HG02884 (cell line): ENCODE results near the gene IPMK.
"Not testable (repeated sequence)": the region's sequence is repeated elsewhere in the genome, so short reads cannot be mapped to it uniquely, and the experiment has no call there.

Source experiments
- ATAC-seq: cut with Tn5 transposase; IDR thresholded peaks from one replicate; pipeline ENCODE4 v1.9.1; 2021; ENCODE audit warnings: mild to moderate bottlenecking, moderate library complexity; ENCODE audit not compliant: unreplicated experiment

The IPMK gene

DNA sequence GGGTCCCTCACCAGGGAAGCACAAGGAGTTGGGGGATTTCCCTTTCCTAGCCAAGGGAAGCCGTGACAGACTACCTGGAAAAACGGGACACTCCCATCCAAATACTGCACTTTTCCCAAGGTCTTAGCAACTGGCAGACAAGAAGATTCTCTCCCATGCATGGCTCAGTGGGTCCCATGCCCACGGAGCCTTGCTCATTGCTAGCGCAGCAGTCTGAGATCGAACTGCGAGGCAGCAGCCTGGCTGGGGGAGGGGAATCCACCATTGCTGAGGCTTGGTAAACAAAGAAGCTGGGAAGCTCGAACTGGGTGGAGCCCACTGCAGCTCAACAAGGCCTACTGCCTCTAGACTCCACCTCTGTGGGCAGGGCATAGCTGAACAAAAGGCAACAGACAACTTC lies 37.8 kb downstream of the IPMK start:
- not testable (repeated sequence) for ATAC-seq

DNA sequence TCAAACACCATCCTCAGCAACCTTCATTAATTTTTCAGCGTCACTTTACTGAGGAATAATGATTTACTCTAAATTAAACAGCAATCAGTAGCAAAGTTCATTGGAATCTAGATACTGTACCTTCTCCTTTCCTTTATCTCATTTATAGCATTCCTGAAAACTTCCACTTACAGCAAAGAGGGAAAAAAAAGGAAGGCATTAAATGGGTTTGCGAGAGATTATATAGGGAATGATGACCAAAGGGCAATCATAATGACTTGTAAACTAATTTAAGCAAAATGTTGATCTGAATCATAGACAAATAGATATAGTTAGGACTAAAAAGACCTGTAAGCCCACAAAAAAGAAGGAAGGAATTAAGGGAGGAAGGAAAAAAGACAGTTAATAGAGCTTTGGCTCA lies 42.0 kb downstream of the IPMK start:
- ATAC-seq = no peak

DNA sequence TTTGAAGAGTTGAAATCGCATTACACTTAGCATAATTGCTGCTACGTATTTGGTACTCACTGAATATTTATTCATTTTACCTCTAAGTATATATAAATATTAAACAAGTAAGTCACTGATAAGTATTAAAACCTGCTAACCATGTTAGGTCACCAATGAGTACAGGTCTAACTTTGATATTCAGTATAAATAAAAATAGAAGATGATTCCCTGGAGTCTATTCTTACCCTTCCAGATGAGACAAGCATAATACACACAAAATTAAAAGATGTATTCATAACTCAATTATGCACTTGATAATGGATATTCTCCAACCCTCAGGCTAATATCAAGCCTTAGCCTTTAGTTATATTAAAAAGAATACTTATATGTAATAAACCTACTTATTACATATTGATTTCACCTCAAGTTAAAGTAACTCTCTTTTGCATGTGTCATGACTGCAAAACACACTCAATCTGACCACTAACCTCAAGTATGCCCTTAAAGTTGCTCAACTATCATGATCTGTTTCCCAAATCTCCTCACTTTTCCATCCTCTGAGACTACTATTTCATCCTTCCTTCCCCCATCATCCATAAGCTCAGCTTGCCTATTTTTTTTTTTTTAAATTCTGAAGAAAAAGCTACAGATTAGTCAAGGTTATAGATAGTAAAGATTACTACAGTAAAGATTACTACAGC lies 46.8 kb downstream of the IPMK start:
- no peak for ATAC-seq

DNA sequence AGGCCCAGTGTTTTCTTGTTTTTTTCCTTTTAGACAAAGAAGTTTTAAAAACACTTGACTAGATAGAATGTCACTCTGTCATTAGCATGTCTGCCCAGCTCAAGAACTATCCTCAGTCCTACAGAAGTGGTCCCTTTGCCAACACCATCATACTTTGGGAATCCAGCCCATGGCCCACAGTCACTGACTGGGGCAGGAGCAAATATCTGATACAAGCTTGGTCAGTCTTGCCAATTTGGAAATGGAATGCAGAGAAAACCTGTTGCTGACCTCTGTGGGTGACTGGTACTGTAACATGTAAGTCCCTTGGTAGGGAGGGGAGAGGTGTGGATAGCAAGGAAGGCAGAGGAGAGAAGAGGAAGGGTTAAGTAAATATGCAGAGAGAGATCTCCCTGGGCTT lies 47.8 kb downstream of the IPMK start:
- ATAC-seq = no peak

DNA sequence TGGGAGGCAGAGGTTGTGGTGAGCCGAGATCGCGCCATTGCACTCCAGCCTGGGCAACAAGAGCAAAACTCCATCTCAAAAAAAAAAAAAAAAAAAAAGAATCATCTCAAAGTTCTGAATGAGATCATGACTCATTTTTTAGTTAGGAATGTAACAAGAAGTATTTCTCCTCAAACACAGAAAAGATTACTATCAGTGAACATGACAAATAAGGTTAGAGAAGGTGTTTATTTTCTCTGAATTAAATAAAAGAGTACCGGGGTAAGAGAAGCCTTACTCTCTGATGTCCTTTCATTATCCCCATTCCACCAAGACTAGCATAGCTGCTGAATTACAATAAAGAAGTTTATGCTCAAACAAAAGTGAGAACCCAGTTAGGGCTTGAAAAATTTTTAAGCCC lies 50.1 kb downstream of the IPMK start:
- ATAC-seq = no peak

DNA sequence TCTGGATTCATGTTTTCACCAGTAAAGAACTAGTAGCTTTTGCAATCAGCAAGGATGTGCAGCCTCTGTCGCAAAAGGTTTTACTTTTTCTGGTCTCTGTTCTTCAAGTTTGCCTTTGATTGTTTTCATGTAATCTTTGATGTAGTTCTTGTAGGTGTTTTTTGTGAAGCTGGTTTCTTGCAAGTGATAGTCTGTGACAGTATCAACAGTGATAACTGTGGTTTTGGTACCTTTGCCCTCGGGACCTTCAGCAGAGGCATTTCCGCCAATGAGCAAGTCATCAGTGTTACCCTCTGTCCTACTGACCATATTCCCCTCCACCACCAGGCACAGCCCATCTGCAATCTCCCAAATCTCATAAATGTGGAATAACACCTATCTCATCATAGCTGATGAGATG lies 55.1 kb downstream of the IPMK start:
- no peak for ATAC-seq

DNA sequence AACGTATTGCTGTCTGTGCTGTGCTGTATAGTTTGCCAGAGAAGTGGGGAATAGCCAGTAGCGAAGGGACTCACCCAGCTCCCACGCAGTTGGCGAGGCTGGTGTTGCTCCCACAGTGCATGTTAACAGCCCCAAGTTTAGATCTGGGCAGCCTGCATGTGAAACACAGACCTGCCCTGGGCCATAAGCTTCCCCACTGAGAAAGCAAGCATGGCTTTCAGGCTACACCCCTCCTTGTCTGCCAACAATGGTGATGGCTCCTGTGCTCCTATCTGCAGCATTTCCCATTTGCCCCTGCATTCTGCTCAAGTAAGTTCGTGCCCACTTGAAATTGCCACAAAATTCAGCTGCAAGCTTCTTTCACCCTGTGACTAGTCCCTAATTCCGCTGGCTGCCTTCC lies 57.5 kb downstream of the IPMK start:
- ATAC-seq = no peak

DNA sequence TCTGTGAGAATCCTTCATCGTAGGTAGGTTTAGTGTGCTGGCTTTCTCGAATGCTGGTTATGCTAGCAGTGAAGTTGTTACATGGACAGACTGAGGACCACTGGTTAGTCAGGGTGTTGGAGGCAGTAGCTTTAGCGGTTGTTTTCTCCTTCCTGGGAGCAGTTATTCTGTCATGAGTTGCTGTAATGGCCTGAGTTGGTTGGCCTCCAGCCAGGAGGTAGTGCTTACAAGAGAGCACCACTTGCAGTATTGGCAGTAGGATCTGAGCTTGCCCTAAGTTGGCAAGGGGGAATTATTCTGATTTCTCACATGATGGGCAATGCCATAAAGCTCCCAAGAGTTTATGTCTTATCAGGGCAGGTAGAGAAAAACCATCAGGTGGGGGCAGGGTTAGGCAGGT lies 58.0 kb downstream of the IPMK start:
- ATAC-seq = no peak

DNA sequence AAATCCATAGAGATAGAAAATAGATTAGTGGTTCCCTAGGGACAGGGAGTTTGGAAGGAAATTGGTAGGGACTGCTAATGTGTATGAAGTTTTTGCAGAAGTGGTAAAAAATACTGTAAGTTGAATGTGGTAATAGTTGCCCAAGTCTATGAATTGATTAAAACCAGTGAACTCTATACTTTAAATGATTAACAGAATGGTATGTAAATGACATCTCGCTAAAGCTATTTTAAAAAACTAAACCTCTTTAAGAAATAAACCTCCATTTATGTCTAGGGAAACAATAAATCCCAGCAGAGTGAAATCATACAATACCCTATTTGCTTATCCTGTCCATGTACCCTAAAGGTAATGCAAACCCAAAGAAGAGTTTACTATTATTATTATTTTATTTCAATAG lies 61.4 kb downstream of the IPMK start:
- no peak for ATAC-seq

DNA sequence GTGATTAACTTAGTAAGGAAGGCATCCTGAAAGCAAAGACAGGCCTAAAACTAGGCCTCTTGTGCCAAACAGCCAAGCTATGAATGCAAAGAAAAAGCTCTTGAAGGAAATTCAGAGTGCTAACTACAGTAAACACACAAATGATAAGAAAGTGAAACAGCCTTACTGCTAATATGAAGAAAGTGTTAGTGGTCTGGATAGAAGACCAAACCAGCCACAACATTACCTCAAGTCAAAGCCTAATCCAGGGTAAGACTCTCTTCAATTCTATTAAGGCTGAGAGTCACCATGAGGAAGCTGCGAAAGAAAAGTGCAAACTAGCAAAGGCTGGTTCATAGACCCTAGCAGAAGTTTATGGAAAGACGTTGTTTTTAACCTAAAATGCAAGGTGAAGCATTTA lies 66.0 kb downstream of the IPMK start:
- ATAC-seq = no peak

DNA sequence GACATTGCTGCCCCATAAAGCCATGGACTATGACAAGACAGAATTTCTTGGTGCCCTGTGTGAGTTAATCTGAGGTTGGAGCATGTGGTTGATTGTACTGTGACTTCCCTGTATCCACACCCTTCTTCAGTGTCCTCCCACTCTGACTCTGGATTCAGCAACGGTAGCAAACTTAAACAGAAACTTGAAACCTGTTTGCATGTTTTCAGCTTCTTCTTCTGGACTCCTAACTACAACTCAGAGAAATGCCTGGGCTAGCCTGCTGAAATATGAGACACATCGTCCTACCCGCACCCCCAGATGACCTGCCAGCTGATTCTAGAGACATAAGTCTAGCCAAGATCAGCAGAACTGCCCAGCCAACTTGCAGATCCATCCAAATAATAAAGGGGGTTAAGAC lies 78.4 kb downstream of the IPMK start:
- ATAC-seq = no peak

DNA sequence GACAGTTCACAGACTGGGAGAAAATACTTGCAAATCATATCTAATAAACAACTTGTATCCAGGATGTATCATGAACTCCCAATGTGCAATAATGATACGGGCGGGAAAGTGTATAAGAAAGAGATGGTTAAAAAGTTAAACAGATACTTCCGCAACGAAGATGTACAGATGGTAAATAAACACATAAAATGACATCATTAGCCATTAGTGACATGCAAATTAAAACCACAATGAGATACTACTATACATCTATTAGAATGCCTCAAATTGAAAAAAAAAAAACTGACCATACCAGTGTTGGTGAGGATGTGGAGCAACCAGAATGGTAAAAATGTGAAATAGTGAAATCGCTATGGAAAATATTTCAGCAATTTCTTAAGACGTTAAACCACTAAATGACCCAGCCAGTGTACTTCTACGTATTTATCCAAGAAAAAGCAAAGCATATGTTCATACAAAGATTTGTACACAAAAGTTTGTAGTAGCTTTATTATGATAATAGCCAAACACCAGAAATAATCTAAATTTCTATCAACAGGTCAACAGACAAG lies 83.5 kb downstream of the IPMK start:
- ATAC-seq = no peak

DNA sequence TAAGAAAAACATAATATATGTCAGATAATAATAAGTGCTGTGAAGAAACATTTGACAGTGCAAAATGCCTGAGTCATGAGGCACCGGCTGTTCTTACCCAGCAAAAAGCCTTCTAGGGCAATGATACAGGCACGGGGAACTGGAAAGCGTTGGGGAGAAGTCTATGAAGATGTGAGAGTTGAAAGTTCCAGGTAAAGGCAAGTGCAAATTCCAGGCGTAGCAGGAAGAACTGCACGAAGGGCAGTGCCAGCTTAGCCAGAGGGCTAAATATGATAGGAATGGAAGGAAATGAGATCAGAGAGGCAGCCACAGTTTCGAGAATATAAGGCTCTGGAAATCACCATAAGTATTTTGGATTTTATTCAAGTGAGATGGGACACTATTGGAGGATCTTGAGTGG lies 87.0 kb downstream of the IPMK start:
- ATAC-seq = no peak

DNA sequence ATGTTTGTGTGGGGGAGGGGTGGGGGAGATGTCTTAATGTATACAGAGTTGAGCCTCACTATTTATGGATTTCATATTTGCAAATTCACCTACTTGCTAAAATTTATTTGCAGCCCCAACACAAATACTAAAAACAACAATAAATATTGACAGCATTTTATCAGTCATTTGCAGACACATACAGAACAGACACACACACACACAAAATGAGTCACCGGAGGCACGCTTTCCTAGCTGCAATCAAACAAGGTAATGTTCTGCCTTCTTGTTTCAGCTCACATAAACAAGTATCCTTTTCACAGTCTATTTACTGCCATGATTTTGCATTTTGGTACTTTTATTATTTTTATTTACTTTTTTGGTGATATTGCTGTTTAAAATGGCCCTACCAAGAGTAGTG lies 88.5 kb downstream of the IPMK start:
- no peak for ATAC-seq

DNA sequence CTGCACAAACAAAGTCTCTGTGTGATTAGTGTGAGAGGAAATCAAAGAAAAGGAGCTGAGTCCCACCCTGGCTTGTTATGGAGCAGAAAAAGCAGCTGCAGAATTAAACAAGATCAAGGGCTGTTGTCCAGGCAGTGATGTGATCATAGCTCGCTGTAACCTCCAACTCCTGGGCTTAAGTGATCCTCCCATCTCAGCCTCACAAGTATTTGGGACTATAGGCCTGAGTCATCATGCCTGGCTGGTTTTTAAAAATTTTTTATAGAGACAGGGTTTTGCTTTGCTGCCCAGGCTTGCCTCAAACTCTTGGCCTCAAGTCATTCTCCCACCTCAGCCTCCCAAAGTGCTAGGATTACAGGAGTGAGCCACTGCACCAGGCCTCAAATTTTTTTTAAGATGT lies 88.9 kb downstream of the IPMK start:
- no peak for ATAC-seq

DNA sequence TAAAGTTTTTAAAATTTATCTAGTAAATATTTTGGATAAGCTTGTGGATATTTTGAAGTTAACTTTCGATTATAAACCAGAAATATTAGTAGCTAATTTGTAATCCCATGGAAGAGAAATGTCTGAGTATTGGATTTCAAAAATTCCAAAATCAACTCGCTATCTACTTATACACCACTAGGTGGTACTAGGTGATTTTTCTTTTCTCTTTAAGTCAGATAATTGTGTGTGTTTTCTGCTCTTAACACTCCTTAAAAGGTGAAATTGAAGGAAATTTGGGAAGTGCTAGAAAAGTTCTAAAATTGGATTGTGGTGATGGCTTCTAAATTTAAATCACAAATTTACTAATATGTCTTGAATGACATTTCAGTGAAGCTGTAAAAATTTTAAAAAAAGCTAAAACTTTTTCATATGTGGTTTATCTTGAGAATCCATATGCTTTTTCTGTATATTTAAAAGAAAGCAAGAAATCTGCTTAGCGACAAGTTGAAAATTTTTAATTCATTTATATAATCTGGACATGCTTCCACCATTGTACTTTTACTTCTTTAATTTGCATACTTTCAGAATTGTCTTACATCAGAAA lies 90.2 kb downstream of the IPMK start:
- no peak for ATAC-seq

DNA sequence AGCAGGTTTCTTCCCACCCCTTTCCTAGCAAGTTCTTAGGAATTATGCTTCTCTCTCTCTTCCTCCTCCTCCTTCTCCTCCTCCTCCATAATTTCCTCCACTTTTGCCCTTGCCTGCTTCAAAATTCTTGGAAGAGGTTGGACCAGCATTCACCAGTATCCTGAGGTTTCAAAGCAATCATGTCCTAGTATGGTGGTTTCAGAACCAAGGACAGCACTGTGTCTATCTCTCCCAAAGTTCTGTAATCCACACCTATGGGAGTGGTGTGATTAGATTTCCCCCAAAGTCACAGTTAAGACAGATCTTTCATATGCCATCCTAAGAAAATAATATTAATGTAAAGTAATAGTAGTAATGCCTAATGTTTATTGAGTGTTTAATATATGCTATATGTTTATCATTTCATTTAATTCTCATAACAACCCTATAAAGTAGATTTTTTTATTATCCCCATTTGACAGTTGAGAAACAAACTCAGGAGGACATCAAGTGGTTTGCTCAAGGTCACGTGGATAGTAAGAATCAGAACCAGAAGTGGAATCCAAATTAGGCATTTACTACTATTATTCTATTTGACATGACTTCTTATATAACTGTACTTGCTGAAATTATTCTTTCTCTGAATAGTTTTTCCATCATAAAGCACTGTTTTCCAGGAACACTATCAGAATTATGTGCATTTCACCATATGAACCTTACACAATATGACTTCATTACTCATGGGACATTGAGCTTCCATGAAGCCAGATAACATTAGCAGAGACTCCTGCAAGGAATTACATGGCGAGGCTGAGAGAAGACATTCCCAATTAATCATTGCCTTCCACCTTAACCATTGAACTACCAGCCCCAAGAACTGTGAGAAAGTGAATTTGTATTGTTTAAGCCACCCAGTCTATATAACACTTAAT lies 91.4 kb downstream of the IPMK start:
- no peak for ATAC-seq

DNA sequence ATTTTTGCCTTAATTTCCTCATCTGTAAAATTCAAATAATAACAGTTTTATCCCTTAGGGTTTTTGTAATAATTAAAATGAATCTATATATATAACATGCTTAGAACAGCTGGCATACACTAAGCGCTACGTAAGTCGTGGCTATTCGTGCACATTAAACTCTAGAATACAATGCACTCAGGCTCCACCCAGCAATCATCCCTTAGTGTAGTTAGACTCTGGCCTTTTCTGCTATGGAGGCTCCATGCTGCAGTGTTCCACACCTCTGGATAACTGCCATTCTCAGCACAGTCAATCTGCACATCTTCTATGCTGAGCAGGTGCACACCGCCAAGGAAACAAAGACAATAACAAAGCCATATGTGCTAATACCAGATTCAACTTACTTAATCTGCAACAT lies 92.9 kb downstream of the IPMK start:
- ATAC-seq = no peak

DNA sequence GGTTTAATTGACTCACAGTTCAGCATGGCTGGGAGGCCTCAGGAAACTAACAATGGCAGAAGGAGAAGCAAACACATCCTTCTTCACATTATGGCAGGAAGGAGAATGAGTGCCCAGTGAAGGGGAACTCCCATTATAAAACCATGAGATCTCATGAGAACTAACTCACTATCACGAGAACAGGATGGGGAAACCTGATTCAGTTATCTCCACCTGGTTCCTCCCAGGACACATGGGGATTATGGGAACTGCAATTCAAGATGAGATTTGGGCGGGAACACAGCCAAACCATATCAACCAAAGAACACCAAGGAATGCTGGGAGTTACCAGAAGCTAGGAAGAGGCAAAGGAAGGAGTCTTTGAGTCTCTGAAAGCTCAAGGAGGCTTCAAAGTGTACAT lies 94.3 kb downstream of the IPMK start:
- ATAC-seq = no peak

DNA sequence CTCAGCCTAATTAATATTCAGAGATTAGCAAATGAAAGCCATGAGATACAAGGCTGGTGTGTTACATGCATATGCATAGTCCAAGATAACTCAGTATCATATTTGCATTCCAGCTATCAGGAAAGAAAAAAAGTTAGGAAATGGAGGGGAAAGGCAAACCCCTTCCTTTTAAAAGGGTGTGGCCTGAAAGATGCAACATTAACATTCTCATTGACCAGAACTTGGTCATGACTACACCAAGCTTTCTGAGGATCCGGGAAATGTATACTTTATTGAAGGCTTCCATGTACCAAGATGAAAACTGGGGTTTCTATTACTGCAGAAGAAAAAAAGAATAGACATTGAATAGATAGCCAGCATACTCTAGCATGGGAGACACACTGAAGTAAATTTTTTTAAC lies 96.5 kb downstream of the IPMK start:
- ATAC-seq = no peak

DNA sequence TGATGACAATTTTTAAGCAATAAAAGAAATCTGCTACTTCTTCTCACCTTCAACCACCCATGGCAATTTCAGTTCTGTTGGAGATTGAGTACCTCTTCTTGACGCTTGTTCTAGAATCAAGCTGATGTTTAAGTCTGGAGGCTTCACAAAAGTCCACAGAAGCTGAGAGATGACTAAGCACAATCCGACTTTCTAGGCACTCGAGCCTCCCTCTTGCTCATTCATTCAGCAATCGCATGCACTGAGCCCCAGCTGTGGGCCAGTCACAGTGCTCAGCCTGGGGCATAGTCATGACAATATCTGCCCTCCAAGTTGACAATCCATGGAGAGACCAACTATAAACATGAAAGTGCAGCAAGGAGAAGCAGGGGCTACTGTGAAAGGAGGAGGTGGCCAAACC lies 103.2 kb downstream of the IPMK start:
- no peak for ATAC-seq

DNA sequence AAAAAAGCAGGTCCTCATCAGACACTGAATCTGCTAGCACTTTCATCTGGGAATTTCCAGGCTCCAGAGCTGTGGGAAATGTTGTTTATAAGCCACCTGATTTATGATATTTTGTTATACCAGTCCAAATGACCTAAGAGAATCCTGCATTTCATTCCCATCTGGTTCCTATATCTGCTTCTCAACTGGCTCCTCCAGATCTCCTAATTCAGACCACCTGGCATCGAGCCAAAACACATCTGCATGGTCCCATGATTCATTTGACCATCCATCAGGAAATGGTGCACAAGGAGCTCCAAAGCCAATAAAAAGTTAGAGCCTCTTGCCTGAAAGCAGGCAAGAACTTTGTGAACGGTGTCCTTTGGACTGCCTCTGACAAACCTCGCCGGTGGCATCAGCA lies 108.9 kb downstream of the IPMK start:
- no peak for ATAC-seq
